GM21576 (cell line): Measurements from ENCODE around the gene STK32B.
"Not testable (repeated sequence)": the region's sequence is repeated elsewhere in the genome, so short reads cannot be mapped to it uniquely, and the experiment has no call there.

Source experiments
- ATAC-seq: cut with Tn5 transposase; IDR thresholded peaks from one replicate; pipeline ENCODE4 v1.9.1; 2021; ENCODE audit warnings: mild to moderate bottlenecking, moderate library complexity; ENCODE audit not compliant: unreplicated experiment

Gene STK32B

DNA sequence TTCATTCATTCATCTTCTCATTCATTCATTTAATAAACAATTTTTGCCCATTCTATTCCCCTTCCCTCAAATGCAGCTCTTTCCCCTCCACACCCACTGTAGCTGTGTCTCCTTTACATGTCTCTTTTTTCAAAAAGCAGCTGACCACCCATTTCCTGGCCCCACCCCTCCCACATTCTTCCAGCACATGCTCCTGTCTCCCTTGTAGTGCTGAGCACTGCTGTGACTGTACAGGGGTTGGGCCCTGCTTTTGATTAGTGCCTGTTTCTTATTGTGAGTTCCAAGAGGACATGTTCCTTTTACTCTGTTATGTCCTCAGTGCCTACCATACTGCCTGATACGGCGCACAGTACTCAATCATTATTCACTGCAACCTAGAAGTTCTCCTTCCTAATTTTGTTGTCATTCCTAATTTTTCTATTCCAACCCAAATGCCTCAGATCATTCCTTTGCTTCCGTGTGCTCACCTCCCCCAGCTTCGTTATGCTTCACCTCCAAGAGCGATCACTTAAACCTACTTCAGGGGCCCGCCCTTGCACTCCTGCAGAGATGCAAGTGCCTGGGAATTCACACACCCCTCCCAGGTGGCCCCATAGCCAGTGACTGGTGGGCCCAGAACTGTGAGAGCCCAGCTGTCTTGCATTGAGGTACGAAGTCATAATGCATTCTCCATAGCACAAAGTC, 152.2 kb downstream of the STK32B start:
- no peak for ATAC-seq

DNA sequence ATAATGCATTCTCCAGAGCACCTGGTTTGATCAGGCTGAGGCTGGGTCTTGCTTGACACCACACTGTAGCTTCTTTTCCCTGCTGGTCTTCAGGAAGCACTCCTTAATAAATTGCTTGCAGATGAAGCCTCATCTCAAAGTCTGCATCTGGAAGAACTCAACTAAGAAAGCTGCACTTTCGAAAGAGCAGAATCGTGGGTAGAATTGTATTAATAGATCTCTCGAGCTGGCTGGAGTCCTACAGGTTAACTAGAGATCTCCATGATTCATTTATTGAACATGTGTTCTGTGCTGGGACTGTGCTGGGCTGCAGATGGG, 152.7 kb downstream of the STK32B start:
- ATAC-seq = no peak

DNA sequence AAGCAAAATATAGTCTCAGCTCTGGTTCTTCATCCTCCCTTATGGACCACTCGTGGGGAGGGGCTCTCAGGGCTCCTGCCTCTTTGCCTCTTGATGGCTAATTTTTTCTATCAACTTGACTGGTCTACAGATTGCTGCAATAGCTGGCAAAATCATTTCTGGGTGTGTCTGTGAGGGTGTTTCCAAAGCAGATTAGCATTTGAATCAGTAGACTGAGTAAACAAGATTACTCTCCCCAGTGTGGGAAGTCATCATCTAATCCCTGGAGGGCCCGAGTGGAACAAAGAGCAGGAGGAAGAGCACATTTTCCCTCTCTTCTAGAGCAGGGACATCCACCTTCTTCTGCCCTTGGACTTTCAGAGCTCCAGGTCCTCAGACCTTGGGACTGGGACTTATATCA, 153.5 kb downstream of the STK32B start:
- no peak for ATAC-seq

DNA sequence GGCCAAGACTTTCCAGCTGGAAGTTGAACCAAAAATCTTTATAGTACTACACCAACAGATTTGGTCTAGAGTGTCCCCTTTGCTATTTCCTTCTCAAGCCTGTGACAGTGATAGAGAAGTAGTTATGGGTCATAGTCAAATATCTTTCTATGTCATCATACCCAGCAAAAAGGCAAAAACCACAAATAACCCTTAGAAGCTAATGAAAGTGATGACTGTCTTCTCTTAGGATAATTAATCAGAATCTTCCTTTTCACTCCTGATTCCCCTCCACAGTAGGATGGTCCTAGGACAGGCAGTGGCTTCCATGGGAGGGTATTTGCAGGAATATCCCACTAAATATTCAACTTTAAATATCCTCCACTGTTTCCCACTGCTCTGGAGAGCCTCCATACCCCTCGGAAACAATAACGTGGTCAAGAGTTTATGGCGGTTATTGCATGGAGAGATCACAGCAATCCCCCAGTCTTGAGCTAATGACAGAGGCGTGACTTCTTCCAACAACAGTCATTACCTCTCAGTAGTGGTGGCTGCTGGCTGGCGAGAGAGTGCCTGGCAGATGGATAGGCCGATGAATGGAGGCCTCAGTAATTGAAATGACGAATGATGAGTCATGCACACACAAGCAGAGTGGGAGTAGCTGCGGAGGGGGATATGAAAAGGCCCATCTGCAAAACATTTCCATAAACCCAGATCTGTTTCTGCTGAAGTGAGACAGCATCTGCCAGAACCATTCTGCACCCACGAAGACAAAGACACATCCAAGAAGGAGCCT, 154.9 kb downstream of the STK32B start:
- no peak for ATAC-seq

DNA sequence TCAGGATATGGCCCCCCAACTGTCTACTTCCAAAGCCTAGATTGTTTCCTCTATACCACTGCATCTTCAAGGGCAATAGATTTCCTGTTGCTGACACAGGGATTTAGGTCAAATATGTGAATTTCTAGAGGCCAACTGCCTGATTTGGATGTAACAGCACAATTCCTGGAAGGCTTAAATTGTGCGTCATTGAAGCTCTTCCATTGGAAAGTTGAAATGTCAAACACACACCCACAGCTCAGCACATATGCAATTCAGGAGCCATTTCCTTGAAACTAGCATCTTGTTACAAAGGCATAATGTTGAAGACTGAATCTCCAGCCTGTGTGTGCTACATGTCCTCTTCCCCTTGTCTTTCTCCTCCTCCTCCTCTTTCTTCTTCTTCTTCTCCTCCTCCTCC, 158.6 kb downstream of the STK32B start:
- ATAC-seq = no peak

DNA sequence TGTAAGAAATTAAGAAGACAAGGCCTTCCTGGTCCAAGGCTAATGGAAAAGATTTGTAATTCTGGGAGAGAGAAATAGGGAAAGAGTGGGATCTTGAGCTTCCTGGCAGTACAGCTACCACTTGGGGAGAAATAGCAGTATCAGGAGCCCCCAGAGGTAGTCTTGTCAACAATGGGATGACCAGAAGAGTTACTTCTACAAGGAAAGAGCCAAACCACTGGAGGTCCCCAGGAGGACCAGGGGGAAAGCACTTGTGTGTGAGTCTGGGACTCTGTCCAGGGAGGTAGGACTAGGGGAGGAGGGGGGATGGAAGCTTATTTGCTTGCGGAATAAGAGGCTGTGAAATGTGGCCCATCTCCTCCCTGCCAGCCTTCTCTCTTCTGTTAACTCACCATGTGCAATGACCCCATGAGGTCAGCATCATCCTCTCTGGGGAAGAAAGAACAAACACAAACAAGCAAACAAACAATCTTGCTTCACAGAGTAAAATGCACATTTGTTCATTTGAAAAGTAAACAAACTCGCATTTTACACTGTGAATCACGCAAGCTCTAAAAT, 160.1 kb downstream of the STK32B start:
- no peak for ATAC-seq

DNA sequence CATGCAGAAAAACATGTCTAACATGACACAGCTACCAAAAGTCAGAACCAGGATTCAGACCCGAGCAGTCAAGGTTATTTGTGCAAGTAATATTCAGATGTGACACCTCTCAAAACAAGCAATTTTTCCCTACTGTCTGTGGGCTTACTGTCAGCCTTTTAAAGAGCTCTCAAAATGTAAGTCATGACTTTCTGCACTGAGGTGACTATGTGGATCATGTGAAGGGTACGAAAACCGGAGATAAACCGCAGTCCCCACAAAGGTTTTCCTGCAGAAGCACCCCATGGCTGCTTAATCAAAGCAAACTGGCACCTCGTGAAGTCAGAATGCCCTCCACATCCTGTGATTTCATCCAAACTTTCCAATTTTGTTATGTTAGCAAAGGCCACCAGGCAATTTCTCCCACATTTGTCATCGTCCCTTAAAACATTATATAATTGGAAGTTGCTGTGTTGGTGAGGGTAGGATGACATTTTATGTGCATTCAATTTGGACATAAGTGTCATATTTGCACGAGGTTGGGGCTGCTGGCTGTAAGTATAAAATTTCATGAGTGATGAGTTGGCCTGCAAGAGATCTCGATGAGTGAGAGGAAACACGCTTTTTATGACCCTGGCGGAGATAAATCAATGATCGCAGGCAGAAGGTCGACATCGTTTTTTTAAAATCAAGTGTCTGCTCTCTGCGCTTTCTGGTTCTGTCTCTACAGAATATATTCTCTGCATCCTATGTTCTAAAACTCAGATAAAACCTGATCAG, 161.2 kb downstream of the STK32B start:
- no peak for ATAC-seq

DNA sequence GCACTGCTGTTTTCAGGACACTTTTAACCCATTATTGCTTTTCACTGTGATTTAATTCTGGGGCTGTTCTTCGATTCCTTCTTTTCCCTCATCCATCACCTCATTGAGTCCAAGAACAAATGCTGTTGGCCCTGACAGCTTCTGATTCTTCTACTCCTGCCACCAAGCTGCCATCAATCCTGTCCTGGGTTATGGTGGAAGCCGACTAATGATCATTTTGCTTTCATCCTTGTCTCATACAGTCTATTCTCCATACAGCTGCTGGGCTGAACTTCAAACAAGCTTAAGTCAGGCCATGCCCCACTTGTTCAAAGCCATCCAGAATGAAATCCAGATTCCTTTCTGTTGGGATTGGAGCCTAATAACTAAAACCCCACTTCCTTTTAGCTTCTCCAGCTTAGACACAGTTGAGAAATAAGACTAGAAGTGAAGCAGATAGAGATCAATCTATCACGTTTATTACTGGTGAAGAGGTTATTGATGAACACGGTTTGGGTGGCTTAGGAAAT, 161.9 kb downstream of the STK32B start:
- ATAC-seq = no peak

DNA sequence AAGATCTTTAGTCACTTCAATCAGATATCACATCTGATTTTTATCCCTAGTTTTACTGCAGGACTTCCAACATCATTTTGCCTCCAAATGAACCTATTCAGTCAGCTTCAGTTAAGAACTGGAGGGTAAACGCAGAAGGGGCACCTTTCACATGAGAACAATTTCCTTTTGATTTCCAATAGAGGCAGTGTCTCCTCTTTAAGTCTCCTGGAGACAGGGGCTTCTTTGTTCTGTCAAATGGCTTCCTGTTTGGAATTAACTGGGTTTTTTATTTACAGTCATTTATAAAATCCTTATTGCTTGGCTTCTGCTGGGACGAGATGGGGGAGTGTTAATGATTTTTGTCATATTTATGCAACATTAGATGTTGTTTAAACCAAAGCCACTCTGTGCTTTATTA, 164.0 kb downstream of the STK32B start:
- ATAC-seq = no peak

DNA sequence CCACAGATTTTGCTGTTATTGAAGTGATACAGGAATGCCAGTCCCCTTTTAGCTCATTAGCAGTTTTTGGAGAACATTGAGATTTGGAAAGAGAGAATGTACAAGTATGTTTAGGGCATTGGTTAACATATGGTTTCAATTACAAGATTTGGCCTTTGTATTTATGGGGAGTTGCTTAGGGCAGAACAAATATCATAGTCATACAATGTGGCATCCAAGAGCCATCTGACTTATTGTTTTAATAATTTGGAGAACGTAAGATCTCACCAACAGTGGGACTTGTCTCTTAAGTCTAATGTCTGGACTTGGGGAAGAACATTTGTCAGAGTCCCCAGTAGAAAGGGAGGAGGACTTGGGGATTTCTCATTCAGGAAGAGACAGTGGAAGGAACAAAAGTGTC, 166.1 kb downstream of the STK32B start:
- ATAC-seq = no peak

DNA sequence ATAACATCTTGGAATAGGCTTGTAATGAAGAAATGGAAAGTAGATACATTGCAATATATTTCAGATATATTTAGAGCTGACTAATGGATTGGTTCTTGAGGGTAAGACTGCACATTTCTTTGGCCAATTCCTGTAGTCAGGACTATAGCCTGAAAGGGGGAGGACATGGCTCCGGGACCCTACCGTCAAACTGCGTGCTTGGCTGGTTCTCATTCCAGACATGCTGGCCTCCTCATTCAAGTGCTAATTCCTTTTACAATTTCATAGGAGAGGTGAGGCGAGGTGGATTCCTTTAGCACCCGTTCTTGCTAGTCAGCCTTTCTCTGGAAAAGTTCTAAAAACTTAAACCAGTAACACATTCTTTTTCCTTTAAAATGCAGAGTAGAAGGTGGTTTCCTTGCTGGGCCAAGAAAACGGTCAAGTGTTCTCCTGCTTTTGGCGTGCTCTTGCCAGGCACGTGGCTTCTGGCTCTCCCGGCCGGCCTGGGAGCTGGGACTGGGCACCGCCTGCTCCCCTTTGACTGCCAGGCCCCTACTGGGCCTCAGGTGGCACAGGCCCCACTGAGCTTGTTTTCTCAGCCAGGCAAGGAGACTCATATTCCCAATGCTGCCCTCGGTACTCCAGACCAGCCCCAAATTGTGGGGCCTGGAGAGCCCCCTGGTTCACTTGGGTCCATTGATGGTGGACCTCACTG, 167.2 kb downstream of the STK32B start:
- no peak for ATAC-seq

DNA sequence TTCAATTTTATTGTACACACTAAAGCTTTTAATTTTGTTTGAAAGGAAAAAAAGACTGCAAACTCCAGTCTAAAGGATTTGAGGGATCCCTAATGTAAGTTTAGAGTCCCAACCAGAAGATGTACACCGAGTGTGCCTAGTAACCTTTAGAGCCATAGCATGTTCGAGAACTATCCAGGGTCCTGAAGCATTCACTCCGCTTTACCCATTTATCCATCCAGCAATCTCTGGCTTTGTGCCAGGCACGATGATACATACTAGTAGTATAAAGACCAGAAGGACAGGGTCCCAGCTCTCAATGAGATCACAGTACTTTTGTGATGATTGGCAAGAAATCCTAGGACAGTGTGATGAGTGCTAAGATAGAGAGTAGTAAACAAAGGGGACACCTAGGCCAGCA, 168.7 kb downstream of the STK32B start:
- no peak for ATAC-seq

DNA sequence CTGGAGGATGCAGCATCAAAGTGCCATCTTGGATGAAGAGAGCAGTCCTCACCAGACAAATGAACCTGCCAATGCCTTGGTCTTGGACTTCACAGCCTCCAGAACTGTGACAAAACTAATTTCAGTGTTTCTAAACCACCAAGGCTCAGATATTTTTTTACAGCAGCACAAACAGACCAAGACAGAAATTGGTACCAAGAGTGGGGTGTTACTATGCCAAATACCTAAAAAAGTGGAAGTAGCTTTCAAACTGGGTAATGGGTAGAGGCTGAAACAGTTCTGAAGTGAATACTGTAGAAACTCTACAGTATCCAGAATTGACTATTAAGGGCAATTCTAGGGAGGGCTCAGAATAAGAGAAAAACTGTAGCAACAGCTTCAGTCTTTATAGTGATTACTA, 170.8 kb downstream of the STK32B start:
- ATAC-seq = no peak

DNA sequence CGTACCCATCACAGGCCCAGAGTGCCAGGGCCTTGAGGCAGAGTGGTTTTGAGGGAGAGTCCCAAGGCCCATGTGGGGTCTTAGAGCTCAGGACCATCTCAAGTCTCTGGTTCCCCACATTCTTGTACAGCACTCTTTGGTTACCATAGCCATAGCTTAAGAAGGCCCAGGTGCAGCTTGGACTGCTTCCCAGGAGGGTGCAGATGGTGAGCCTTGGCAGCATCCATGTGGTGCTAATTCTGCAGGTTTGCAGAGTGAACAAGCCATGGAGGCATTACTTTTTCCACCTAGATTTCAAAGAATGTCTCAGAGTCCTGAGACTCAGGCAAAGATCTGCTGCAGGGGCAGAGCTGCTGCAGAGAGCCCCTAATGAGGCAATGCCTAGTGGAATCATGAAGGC, 171.7 kb downstream of the STK32B start:
- ATAC-seq = no peak

DNA sequence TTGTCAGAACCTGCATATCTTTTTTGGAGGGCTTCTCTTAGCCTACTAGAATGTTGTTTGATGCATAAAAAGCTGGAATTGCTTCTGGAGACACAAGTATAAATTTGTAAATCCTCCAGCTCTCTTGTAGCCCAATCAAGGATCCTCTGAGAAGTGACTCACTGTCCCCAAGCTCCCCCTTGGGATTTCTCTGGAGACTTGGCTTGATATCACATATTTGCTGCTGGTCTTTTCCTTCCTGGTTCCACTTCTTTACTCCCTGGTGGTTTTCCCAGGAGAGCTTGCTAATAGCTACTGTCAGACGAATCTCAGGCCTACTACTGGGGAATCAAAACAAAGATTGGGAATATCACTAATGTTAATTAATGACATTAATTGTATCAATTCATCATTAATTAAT, 173.1 kb downstream of the STK32B start:
- no peak for ATAC-seq

DNA sequence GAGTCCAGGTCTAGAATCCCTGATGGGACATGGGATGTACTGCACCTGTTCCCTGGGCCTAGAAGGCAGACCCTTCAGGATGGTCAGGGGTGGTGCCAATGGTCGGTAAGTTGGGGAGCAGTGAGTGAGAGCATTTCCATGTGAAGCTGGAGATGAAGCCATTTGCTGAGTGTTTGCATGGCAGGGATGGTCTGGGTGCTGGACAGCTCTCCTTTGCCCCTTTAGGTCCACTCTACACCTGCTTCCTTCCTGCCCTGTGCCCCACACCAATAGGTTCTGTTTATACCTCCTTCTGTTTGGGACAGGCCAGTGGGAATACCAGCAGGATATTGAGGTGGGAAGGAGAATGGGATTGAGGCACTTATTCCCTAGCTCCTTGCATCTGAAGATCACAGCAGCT, 181.3 kb downstream of the STK32B start:
- ATAC-seq = no peak

DNA sequence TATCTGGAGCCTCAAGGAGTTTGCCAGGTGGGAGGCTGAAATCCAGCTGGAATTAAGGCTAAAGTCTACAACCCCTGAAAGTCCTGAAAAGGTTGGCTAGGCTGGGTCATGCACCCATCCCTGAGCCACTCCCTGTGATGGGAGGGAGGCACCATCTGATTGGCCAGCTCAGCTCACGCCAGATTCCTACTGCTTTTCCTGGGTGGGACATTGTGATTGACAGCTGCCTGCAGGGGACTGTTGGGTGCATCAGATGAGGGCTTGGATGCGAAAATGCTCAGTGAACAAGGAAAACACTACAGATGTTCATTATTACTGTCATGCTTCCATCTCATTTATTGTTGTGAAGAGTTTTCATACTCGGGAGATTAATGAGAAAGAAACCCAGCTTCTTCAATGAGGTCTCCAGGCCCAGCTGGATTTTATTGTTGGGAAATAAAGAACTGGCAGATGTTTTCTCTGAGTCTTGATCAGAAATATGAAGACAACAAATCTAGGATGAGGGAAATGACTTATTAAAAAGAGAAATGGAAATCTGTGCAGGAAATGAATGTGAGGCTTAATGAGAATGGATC, 185.9 kb downstream of the STK32B start:
- no peak for ATAC-seq

DNA sequence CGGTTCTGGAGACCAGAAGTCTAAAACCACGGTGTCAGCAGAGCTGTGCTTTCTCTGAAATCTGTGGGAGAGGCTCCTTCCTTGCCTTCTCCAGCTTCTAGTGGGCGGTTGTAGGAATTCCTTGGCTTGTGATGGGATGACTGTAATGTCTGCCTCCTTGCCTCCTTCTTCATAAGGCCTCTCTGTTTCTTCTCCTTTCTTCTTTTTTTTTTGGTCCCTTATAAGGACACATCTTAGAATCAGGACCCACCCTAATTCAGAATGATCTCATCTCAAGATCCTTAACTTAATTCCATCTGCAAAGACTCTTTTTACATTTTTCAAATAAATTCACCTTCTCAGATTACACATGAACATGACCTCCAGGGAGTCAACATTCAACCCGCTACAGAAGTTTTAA, 186.9 kb downstream of the STK32B start:
- no peak for ATAC-seq

DNA sequence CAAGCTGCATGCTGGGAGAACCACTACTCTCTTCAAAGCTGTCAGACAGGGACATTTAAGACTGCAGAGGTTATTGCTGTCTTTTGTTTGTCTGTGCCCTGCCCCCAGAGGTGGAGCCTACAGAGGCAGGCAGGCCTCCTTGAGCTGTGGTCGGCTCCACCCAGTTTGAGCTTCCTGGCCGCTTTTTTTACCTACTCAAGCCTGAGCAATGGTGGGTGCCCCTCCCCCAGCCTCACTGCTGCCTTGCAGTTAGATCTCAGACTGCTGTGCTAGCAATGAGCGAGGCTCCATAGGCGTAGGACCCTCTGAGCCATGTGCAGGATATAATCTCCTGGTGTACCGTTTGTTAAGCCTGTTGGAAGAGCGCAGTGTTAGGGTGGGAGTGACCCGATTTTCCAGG, 195.8 kb downstream of the STK32B start:
- ATAC-seq = not testable (repeated sequence)

DNA sequence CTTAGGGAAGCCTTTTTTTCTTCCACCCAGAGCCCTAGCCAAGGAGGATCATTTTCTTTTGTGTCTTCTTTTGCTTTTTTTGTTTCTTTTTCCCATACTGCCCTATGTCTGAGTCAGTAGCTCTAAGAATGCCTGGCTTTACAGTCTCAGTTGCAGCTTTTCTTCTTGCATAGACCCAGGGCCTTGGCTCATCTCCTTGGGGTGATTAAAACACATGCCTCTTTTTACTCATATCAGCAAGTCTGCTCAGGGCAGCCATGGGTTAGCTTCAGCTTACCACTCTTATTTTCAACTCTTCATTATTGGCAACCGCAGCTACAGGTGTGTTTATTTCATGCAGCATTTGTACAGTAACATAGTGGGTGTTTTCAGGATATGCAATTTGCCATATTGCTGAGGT, 196.5 kb downstream of the STK32B start:
- no peak for ATAC-seq

DNA sequence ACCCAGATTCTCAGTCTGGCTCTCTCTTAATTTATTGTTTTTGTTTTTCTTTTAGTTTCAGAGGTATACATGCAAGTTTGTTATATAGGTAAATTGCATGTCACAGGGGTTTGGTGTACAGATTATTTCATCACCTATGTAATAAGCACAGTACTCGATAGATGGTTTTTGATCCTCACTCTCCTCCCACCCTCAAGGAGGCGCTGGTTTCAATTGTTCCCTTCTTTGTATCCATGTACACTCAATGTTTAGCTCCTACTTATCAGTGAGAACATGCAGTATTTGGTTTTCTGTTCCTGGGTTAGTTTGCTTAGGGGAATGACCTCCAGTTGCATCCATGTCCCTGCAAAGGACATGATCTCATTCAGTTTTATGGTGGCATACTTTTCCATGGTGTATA, 198.4 kb downstream of the STK32B start:
- ATAC-seq = no peak
